ENCODE data around the gene ZNF30.
"Not testable (repeated sequence)": the region's sequence is repeated elsewhere in the genome, so short reads cannot be mapped to it uniquely, and the experiment has no call there.

Gene ZNF30

DNA sequence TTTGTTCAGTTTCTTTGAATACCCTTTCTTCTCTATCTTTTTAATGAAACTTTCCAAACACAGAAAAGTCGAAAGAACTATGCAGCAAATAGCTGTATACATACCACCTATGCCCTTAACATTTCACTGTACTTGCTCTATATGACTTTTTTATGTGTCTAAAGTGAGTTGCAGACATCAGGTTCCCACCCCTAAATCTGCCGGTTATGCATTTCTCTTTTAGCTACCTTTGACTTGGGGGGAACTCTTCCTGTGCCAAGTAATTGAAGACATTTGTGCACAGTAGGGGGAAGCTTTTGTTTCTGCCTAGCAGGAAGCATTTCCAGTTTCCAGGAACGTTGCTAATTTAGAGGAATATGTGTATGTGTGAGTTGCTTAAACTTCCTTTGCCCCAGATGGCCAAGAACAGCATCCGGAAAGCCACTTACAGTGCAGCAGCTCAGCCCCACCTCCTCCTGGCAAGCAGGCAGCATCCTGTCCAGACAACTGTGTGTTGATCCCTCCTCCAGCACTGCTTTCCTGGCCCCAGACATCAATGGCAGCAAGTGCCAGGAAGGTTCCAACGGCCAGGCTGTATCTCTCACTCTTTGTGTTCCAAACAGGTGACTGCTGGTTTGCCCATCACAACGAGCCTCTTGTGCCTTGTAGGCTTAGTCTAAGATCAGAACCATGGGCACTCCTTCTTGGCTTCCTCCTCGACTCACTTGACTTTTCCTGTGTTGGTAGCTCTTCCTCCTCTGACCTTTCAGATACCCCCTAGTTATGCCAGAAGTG, 58.7 kb downstream of the ZNF30 start:
- DNase-seq (ENCODE audit: low spot score) = no peak

DNA sequence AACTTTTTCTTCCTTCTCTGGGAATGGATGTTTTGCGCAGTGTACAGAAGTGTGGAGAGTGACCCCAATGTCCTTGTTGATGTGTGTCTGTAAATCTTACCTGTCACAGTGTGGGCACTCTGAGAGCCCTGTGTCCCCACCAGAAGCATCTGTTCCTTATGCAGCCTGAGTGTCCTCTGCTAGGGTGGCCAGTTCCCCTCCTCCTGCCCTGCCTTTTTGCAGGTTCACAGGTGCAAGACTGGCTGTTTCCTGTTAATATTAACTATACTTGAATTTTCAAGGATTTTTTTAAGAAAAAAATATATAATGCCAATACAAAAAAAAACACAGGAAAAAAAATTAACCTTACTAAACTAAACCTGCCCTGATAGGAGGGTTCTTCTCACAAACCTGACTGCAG, 61.4 kb downstream of the ZNF30 start:
- no peak for DNase-seq (ENCODE audit: low spot score)

DNA sequence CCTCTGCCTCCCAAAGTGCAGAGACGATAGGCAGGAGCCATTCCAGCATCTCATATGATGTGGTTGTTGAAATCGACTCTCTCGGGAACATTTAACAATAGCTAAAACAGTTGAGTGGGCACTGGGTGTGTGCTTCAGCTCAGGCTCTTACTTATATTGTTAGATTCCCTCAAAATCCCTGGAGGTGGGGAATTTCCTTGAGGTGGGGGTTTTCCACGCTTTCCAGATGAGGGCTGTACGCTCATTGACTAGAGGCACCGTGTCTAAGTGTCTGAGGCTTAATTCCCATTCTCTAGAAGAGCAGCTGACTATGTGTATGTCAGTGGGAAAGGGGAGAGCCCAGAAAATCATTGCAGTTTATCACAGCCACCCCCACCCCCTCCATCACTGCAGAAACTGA, 62.6 kb downstream of the ZNF30 start:
- no peak for DNase-seq (ENCODE audit: low spot score)

DNA sequence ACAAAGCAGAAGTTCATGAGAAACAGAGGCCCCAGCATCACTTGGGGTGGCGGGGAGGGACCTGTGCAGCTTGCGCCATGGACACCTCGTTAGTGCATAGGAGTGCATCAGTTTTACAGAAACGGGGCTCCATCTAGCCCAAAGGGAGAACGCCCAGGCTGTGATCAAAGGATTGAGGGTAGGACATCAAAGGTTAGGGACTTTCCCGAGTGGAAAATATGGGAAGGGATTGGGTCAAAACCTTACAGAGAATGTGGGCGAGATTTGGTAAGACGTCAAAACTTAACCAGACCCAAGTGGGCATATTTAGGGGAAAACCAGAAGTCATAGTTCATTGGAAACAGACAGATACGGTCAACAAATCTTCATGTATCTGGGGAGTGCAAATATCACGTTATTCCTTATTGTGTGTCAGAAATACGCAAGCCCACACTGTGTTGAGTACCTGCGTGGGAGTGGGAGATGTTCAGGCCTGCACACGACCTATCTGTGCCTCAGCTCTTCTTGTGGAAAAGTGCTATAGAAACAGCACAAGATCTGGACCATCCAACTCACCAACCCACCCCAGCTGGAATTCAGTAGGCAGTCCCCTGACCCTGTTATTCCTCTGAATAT, 64.0 kb downstream of the ZNF30 start:
- no peak for DNase-seq (ENCODE audit: low spot score)

DNA sequence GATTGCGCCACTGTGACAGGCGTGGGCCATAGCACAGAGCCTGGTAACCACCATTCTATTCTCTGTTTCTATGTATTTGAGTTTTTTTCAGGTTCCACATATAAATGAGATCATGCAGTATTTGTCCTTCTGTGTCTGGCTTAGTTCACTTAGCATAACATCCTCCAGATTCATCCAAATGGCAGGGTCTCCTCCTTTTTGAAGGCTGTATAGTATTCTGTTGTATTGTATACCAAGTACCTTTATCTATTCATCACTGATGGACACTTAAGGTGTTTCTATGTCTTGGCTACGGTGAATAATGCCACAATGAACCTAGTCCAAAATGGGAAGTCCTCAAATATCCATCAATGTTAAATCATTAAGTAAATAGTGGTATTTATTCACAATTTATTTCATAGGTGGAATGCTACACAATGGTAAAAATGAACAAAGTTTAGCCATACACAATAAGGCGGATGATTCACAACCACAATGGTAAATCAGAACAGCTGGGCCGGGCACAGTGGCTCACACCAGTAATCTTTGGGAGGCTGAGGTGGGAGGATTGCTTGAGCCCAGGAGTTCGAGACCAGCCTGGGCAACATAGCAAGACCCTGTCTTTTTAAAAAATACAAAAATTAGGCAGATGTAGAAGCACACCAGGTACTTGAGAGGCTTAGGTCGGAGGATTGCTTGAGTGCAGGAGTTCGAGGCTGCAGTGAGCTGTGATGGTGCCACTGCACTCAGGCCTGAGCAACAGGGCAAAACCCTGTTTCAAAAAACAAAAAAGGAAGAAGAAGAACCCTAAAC, 65.0 kb downstream of the ZNF30 start:
- DNase-seq (ENCODE audit: low spot score) = no peak

DNA sequence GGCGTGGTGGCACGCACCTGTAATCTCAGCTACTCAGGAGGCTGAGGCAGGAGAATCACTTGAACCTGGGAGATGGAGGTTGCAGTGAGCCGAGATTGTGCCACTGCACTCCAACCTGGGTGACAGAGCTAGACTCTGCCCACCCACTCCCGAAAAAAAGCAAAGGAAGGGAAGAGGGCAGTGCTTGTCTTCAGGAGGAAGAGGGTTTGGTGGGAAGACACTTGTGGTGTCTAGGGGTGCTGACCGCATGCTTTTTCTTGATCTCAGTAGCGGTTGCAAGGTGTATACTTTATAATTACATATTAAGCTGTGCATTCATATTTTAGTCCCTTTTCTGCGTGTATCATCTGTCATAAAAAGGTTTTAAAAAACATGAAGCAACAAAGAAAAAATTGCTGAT, 65.9 kb downstream of the ZNF30 start:
- DNase-seq (ENCODE audit: low spot score) = not testable (repeated sequence)

DNA sequence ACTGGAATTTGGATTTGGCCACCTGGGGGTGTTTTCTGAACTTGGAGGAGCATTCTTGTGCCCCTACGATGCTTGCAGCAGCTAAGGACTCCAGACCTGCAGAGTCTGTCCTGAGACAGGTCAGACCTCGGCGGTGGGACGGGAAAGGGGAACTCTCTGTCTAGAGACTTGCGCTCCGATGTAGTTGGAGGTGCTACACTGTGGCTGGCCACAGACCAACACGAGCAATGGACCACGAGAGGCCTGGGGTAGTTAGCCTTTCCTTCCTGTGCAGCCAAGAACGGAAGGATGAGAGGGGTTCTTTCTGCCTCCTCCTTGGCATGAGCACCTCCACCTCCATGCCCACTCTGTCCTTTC, 67.6 kb downstream of the ZNF30 start:
- DNase-seq (ENCODE audit: low spot score) = no peak
